ENCODE results near the gene ARMCX4. TPM values are rescaled to one million over a fixed set of nuclear protein-coding genes. Genes with fewer than 3 reads are reported as not detected.
"Not testable (repeated sequence)": the region's sequence is repeated elsewhere in the genome, so short reads cannot be mapped to it uniquely, and the experiment has no call there.

Gene ARMCX4
- total and polyA plus RNA-seq, 11 donors = 1.1 to 21.1 (median 5.1) TPM

DNA sequence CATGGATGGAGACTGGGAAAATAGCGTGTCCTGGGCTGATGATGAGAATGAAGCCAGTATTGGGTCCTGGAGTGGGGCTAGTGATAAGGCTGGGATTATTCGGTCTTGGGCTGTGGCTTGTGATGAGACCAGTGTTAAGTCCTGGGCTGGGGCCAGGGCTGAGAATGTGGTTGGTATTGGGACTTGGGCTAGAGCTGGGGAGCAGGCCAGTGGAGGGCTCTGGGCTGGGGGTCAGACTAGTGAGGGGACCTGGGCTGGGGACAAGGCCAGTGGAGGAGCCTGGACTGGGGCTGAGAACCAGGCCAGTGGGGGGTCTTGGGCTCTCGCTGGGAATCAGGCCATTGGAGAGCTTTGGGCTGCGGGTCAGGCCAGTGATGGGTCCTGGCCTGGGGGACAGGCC is 6.7 kb downstream of the ARMCX4 start:
- TF ChIP-seq POLR2A (IDR thresholded peaks at IDR 0.05) = no peak
- TF ChIP-seq, protein P1, sequence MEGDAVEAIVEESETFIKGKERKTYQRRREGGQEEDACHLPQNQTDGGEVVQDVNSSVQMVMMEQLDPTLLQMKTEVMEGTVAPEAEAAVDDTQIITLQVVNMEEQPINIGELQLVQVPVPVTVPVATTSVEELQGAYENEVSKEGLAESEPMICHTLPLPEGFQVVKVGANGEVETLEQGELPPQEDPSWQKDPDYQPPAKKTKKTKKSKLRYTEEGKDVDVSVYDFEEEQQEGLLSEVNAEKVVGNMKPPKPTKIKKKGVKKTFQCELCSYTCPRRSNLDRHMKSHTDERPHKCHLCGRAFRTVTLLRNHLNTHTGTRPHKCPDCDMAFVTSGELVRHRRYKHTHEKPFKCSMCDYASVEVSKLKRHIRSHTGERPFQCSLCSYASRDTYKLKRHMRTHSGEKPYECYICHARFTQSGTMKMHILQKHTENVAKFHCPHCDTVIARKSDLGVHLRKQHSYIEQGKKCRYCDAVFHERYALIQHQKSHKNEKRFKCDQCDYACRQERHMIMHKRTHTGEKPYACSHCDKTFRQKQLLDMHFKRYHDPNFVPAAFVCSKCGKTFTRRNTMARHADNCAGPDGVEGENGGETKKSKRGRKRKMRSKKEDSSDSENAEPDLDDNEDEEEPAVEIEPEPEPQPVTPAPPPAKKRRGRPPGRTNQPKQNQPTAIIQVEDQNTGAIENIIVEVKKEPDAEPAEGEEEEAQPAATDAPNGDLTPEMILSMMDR (IDR thresholded peaks at IDR 0.05) = no peak
- WGBS, 4 donors = 75 to 100% (median 94%) methylated on average over 3 to 4 of the region's 4 CpGs

DNA sequence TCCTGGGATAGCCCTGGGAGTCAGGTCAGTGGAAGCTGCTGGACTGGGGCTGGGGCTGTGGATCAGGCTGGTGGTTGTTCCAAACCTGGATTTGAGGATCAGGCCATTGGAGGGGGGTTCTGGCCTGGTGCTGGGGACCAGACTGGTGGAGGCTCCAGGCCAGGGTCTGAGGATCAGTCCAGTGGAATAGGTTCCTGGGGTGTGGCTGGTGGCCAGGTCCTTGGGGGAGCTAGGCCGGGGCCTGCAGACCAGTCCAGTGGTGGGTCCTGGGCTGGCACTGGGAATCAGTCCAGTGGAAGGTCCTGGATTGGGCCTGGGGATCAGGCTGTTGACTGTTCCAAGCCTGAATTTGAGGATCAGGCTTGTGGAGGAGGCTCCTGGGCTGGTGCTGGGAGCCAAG is 8.0 kb downstream of the ARMCX4 start:
- intact Hi-C loops (cut with DNase I) = loop anchor here in 1 of 10 donors (5.0 kb wide), 1 partner anchor 44 kb away; no protein-coding TSS in a partner anchor
- Histone ChIP-seq H3K9me3 (no peaks in the 10 kb centered on the region), H3K4me1 (no peaks in the 10 kb centered on the region), H3K27me3 (no peaks in the 10 kb centered on the region), H3K36me3 (peaks cover 0 to 3% (median 0%) of the 10 kb centered on the region in 9 donors), H3K4me3 (no peak overlapping the region), H3K27ac (no peak overlapping the region)
- no peak for ATAC-seq
- no peak for TF ChIP-seq POLR2A (IDR thresholded peaks at IDR 0.05)
- DNase-seq = no peak
- 64 to 100% (median 96%) methylated on average over 1 of the region's 1 CpG; no CpG with 5 or more reads in 1 of the 4 donors for WGBS, 4 donors

More for the DNA sequence above, 6.7 kb downstream of the ARMCX4 start:
- no peak overlapping the region for H3K27ac ChIP-seq
- no peaks in the 10 kb centered on the region for H3K27me3 ChIP-seq
- intact Hi-C loops (cut with DNase I) = loop anchor here in 1 of 10 donors (5.0 kb wide), 1 partner anchor 45 kb away; no protein-coding TSS in a partner anchor
- H3K4me3 ChIP-seq = no peak overlapping the region
- H3K4me1 ChIP-seq = no peaks in the 10 kb centered on the region
- peaks cover 0 to 8% (median 0%) of the 10 kb centered on the region in 9 donors for H3K36me3 ChIP-seq
- no peaks in the 10 kb centered on the region for H3K9me3 ChIP-seq
- ATAC-seq = no peak
- DNase-seq = no peak

DNA sequence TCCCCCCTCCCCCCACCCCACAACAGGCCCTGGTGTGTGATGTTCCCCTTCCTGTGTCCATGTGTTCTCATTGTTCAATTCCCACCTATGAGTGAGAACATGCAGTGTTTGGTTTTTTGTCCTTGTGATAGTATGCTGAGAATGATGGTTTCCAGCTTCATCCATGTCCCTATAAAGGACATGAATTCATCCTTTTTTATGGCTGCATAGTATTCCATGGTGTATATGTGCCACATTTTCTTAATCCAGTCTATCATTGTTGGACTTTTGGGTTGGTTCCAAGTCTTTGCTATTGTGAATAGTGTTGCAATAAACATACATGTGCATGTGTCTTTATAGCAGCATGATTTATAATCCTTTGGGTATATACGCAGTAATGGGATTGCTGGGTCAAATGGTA is 17.7 kb downstream of the ARMCX4 start:
- WGBS, 4 donors = 89 to 100% (median 100%) methylated on average over 1 of the region's 1 CpG; no CpG with 5 or more reads in 1 of the 4 donors

DNA sequence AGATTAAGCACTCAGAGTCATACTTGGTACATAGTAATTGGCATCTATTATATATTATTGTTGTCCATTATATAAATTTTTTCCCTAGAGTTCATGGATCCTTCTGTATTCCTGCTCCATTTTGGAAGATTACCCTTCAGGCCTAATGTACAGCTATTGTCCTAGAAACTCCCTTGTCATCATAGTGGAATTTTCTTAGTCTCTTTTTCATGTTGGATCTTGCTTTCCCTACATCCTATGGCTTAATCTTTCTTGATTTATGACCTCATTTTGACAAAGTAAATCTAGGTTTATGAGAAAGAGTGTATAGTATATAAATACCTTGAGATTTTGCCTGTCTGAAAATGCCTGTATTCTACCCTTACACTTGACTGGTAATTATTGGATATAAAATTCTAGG is 22.1 kb downstream of the ARMCX4 start:
- ATAC-seq = no peak
- H3K27ac ChIP-seq = no peak overlapping the region
- DNase-seq = no peak
- intact Hi-C loops (cut with DNase I) = no loop called here
- H3K9me3 ChIP-seq = no peaks in the 10 kb centered on the region
- TF ChIP-seq POLR2A (IDR thresholded peaks at IDR 0.05) = no peak
- TF ChIP-seq, protein P1 (IDR thresholded peaks at IDR 0.05) = no peak
- no peaks in the 10 kb centered on the region for H3K4me1 ChIP-seq
- peaks cover 0 to 29% (median 0%) of the 10 kb centered on the region in 9 donors for H3K36me3 ChIP-seq
- H3K4me3 ChIP-seq = no peak overlapping the region
- peaks cover 0 to 11% (median 0%) of the 10 kb centered on the region in 9 donors for H3K27me3 ChIP-seq

More for the DNA sequence above, 17.7 kb downstream of the ARMCX4 start:
- H3K27me3 ChIP-seq; DNase-seq; H3K9me3 ChIP-seq; H3K4me1 ChIP-seq; H3K27ac ChIP-seq; H3K4me3 ChIP-seq; intact Hi-C loops (cut with DNase I); ATAC-seq: not testable (repeated sequence)
- peaks cover 0 to 14% (median 0%) of the 10 kb centered on the region in 9 donors for H3K36me3 ChIP-seq

DNA sequence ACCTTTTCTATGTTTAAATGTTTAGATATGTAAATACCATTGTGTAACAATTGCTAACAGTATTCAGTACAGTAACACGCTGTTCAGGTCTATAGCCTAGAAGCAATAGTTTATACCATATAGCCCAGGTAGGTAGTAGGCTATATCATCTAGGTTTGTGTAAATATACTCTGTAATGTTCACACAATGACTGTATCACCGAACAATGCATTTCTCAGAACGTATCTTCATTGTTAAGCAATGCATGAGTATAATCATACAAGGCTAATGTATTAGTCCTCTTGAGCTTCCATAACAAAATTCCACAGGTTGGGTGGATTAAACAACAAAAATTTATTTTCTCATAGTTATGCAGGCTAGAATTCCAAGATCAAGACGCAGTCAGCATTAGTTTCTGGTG is 22.7 kb downstream of the ARMCX4 start:
- Histone ChIP-seq H3K4me1 (no peaks in the 10 kb centered on the region), H3K4me3 (no peak overlapping the region), H3K9me3 (no peaks in the 10 kb centered on the region), H3K27me3 (peaks cover 0 to 11% (median 0%) of the 10 kb centered on the region in 9 donors), H3K36me3 (peaks cover 0 to 29% (median 0%) of the 10 kb centered on the region in 9 donors), H3K27ac (no peak overlapping the region)
- 82 to 98% (median 91%) methylated on average over 4 of the region's 4 CpGs for WGBS, 4 donors
- intact Hi-C loops (cut with DNase I) = no loop called here
- TF ChIP-seq, protein P1 (IDR thresholded peaks at IDR 0.05) = no peak
- no peak for TF ChIP-seq POLR2A (IDR thresholded peaks at IDR 0.05)
- DNase-seq (no peak), ATAC-seq (no peak)
